Stimulated activated CD8-positive, alpha-beta memory T cell treated with anti-CD3 and anti-CD28 coated beads, Interleukin-2, amount 100 ng/mL, for 48 hours (primary cell): ENCODE data around the gene CAV2.

Experiments used
- DNase-seq, 2 donors: peaks; one replicate each; pipeline ENCODE4 v3.0.0-alpha.2; 2020; ENCODE audit warnings: low read depth in 2 of 2

Gene CAV2

DNA sequence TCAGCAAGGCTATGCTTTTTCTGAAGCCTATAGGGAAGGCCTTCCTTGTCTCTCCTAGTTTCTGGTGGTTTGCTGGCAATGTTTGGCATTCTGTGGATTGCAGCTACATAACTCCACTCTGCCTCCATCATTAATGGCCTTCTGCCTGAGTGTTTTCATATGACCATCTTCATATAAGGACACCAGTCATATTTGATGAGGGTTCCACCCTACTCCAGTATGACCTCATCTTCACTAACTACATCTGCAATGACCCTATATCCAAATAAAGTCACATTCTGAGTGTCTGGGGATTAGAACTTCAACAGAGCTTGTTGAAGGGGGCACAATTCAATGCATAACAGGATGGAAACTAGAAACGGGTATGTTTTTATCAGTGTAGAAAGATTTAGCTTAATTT is 47.4 kb downstream of the CAV2 start:
- no peak for DNase-seq

DNA sequence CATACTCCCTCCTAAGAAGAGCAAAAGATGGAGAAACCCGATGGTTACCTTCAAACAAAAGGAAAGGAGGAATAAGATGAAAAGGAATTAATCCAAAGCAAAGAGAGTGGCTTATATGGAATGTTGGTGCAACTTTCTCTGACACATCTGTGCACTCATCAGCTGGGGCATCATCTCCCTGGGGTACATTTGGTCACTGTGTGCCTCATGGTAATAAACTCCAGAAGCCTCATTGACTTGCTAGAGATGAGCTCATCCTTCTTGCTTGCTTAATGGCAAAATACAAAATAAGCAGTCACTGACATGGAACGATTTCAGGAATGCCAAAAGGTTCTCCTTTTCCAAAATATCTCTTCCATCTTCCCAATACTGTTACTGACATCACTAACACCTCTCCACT is 47.8 kb downstream of the CAV2 start:
- no peak for DNase-seq

DNA sequence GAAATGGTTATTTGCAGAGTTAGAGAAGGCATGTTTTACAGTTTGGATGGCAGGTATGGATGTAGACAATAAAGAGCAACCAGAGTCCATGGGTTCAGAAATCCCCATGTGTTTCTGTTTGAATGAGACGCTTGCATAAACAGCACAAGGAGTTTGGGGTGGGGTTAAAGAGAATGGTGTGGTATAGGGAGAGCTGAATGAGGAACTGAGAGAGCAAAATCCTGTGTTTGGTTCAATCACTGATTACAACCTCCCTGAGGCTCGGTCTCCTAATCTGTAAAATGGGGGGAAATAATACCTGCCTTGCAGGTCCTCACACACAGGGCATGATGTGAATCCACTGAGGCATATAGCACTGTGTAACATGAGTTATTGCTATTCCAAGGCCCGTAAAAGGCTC is 49.0 kb downstream of the CAV2 start:
- DNase-seq, result no peak

DNA sequence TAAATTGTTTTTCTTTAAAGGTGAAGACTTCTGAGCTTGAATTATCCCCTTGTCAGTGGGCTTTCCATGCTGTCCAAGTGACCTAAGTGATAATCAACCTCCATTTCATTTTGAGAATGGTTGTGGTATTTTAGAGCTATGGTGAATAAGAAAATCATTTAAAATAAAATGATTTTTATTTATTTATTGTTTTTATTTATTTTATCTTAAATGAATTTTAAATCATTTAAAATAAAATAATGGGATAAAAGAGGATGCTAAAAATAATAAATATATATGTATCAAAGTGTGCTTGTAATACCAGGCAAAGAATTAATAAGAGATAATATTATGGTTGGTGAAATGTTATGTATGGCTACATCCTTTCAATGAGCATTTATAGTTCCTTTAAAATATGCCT is 49.8 kb downstream of the CAV2 start:
- DNase-seq, result no peak

DNA sequence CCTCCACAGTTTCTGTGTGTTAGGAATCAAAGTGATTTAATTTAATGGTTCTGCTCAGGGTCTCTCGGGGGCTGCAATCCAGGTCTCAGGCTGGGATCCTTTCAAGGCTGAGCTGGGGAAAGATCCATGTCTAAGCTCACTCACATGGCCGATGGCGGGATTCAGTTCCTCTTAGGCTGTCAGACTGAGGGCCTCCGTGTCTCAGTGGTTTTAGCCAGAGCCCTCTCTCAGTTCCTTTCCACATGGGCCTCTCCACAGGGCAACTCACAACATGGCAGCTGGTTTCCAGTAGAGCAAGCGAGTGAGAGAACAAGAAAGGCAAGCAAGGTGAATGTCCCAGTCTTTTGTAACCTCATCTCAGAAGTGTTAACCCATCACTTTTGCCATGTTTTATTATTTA is 52.2 kb downstream of the CAV2 start:
- no peak for DNase-seq

DNA sequence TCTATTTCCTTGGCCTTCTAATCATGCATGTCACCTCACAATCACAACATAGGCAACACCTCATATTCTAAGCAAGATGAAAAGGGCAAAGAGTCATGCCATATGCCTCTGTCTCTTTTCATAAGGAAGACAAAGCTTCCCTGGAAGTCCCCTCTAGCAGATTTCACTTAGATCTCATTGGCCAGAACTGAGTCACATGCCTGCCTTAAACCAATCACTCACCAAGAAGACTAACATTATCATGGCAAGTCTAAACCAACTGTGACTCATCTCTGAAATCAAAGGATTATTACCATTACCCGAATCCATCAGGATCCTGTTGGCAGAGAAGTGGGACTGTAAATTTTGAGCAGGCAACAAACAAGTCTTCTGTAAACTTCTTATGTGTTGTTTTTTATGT is 53.1 kb downstream of the CAV2 start:
- DNase-seq, result no peak

DNA sequence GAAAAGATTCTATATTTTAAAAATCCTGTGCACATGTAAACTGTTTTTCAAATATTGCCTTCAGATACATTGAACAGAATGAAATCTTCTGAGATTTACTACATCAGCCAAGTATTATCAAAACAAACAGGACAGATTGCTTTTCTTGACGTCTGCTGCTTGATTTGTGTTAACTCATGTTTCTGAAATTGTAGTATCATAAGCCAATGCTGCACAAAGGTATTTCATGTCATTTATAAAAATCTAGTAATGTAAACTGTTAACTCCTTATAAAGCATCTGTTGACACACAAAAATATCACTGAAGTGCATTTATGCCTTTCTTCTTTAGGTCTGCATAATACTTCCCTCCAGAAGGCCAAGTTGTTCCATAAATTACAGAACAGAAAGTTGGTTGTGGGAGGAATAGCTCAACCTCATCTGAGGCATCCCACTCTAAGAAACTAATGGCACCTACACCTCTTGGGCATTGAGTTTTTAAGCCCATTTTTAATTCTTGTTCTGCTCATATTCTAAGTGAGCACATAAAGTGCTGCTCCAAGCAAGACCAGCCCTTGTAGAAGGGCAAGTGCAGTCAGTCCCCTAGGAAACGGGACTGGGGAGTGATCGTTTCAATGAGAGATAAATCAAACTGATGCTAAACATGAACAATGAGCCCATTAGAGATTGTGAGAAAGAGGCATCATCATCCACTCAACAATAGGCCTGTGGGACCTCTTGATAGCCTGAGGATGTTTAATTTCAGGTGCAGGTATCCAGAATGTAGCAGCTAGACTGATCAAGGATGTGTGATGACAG is 53.8 kb downstream of the CAV2 start:
- no peak for DNase-seq

DNA sequence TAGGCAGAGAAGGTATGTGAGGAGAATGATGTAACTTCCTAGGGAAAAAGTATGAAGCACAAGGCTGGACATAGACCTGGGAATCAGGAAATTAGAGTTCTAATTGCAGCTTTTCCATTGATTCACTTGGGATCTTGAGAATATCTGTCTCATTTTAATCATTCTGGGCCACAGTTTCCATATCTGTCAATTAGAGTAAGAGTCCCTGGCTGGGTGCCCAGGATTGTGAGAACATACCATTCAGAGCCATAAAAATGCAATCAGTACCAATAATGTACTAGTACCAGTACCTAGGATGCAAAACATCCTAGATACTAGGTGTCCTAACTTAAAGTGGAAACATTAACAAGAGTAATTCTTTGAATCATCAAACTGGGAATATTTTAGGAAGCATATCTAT is 54.9 kb downstream of the CAV2 start:
- DNase-seq, result no peak

DNA sequence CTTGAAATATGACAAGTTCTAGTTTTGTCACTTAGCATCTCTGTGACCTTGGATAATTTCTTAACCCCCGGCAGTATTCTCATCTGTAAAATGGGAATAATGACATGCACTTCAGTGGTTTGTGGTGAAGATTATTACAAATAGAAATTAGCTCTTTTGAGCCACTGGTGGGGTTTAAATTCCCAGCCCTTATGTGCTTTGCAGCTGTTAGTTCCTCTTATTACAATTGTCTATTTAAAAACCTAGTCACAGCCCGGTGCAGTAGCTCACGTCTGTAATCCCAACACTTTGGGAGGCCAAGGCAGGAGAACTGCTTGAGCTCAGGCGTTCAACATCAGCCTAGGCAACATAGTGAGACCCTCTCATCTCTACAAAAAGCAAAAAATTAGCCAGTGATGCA is 55.4 kb downstream of the CAV2 start:
- DNase-seq, result no peak

DNA sequence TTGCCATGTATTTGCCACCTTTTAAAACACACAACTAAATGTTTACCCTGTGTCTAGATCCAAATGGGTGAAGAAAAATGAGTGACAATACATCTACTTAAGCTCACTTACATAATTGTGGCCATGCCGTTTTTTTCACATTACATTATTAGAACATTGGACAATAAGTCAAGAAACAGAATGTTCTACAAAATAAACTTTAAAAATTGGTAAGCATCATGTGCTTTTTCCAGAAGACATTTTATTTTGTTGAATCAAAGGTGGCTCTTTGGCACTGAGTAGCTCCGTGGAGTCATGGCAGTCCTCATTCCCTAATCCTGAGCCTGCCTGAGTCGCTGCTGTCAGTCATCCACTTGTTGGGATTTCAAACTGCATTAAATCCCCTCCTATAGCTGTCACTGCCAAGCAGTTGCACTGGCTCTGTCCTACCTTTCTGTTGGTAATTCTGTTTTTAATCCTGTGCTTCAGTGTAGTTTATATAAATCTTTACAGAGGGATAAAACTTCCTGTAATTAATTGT is 57.6 kb downstream of the CAV2 start:
- no peak for DNase-seq

DNA sequence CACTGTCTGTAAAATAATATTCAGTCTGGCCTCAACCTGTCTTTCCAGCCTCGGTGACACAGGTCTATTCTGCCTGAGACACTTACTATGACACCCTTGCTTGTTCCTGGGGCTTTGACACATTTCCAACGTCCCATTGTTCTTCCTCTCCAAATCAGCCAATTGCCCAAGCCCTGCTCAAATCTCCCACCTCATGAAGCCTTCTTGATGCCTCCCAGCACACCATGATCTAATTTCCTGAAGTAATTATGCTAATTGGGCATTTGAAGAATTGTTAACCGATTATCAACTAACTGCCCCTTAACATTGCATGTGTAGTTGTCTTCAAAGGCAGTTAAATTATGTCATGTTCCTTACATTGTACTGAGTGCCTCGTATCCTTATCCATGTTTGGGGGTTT is 58.4 kb downstream of the CAV2 start:
- DNase-seq, result no peak
